Smooth muscle cell (in vitro differentiated cells): ENCODE measurements around the gene RNF8. TPM values are rescaled to one million over a fixed set of nuclear protein-coding genes. Genes with fewer than 3 reads are reported as not detected.

ENCODE experiments used
- DNase-seq: peaks from one replicate; lab custom pipeline; 2025; ENCODE audit not compliant: unreplicated experiment; lab: John Stamatoyannopoulos, UW
- H2AFZ ChIP-seq: fragments of 200-600 bp; sonication (generic); 2 replicates; pipeline ENCODE4 v1.6.0; 2016; ENCODE audit warnings: antibody characterized with exemption, low read depth, mild to moderate bottlenecking
- H3F3A ChIP-seq: fragments of 200-600 bp; sonication (generic); 2 replicates; pipeline ENCODE4 v1.6.0; 2017; ENCODE audit warnings: antibody characterized with exemption, low read depth
- H3K27ac ChIP-seq: fragments of 200-600 bp; sonication (generic); 2 replicates; pipeline ENCODE4 v1.5.1; 2016; ENCODE audit warnings: low read depth, mild to moderate bottlenecking
- H3K27me3 ChIP-seq: fragments of 200-600 bp; sonication (generic); 2 replicates; pipeline ENCODE4 v1.6.1; 2016; ENCODE audit warnings: low read depth, mild to moderate bottlenecking
- H3K36me3 ChIP-seq: fragments of 200-600 bp; sonication (generic); 2 replicates; pipeline ENCODE4 v1.5.1; 2016; ENCODE audit warnings: low read depth
- H3K4me1 ChIP-seq: fragments of 200-600 bp; sonication (generic); 2 replicates; pipeline ENCODE4 v1.5.1; 2016; ENCODE audit warnings: low read depth
- H3K4me2 ChIP-seq: fragments of 200-600 bp; sonication (generic); 2 replicates; pipeline ENCODE4 v1.6.0; 2016; ENCODE audit warnings: mild to moderate bottlenecking
- H3K4me3 ChIP-seq: fragments of 200-600 bp; sonication (generic); 2 replicates; pipeline ENCODE4 v1.5.1; 2016; ENCODE audit warnings: mild to moderate bottlenecking
- H3K79me2 ChIP-seq: fragments of 200-600 bp; sonication (generic); 2 replicates; pipeline ENCODE4 v1.6.0; 2016; ENCODE audit warnings: low read depth, mild to moderate bottlenecking
- H3K9ac ChIP-seq: fragments of 200-600 bp; sonication (generic); 2 replicates; pipeline ENCODE4 v1.6.0; 2016; ENCODE audit warnings: low read depth
- H3K9me3 ChIP-seq: fragments of 200-600 bp; sonication (generic); replicated peaks from 2 replicates; pipeline ENCODE4 v1.5.1; 2016; ENCODE audit warnings: low read depth
- H4K20me1 ChIP-seq: fragments of 200-600 bp; sonication (generic); 2 replicates; pipeline ENCODE4 v1.6.0; 2016; ENCODE audit warnings: low read depth
- WGBS: methylation state at CpG from one replicate; pipeline ENCODE4 v1.1.7; 2016; ENCODE audit warnings: low lambda C conversion rate; 5-methylcytosine and 5-hydroxymethylcytosine counted together
- polyA plus RNA-seq: library from polyadenylated mRNA; unstranded; fragments of >200 nt; fragmentation: Nextera tagmentation; extraction: Ambion mirVana; gene quantifications from 2 replicates; pipeline ENCODE4 v1.2.1, GENCODE V29; 2016
- total RNA-seq: library from RNA; depleted of rRNA; stranded (reverse); fragments of >200 nt; gene quantifications from 2 replicates; pipeline ENCODE4 v1.2.3, GENCODE V29; 2014
- TF ChIP-seq, protein P1 (sequence below): fragments of 200-600 bp; sonication (generic); IDR thresholded peaks from 2 replicates; pipeline ENCODE4 v1.5.1; 2017; ENCODE audit warnings: borderline replicate concordance, mild to moderate bottlenecking, antibody characterized with exemption; ENCODE audit not compliant: insufficient read depth, poor library complexity, severe bottlenecking

RNF8 gene
- total and polyA plus RNA-seq, 2 experiments from 2014 or later = 16.7 to 23.6 TPM

DNA sequence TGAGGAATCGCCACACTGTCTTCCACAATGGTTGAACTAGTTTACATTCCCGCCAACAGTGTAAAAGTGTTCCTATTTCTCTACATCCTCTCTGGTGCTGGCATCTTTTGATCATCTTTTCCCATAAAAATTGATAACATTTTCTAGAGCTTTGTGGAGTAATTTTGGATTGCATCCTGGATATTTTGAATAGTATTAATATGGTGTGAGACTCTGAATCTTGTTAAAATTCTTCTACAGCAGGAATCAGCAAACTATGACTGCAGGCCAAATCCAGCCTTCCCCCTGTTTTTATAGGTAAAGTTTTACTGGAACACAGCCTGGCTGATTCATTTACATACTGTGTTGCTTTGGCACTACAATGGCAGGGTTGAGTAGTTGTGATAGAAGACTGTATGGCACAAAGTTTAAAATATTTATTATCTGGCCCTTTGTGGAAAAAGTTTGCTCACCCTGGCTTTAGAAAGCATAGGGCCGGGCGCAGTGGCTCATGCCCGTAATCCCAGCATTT is 15.0 kb upstream of the RNF8 start:
- Histone ChIP-seq H3F3A (no peaks in the 10 kb centered on the region), H3K4me1 (no peaks in the 10 kb centered on the region), H3K79me2 (no peaks in the 10 kb centered on the region), H3K9me3 (no peaks in the 10 kb centered on the region), H3K36me3 (no peaks in the 10 kb centered on the region), H3K4me3 (no peak overlapping the region), H3K4me2 (no peak overlapping the region), H3K27ac (no peak overlapping the region), H3K27me3 (peaks cover 6% of the 10 kb centered on the region), H4K20me1 (no peaks in the 10 kb centered on the region), H2AFZ (no peak overlapping the region), H3K9ac (no peak overlapping the region)
- no peak for DNase-seq
- TF ChIP-seq, protein P1, sequence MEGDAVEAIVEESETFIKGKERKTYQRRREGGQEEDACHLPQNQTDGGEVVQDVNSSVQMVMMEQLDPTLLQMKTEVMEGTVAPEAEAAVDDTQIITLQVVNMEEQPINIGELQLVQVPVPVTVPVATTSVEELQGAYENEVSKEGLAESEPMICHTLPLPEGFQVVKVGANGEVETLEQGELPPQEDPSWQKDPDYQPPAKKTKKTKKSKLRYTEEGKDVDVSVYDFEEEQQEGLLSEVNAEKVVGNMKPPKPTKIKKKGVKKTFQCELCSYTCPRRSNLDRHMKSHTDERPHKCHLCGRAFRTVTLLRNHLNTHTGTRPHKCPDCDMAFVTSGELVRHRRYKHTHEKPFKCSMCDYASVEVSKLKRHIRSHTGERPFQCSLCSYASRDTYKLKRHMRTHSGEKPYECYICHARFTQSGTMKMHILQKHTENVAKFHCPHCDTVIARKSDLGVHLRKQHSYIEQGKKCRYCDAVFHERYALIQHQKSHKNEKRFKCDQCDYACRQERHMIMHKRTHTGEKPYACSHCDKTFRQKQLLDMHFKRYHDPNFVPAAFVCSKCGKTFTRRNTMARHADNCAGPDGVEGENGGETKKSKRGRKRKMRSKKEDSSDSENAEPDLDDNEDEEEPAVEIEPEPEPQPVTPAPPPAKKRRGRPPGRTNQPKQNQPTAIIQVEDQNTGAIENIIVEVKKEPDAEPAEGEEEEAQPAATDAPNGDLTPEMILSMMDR = no peak
- WGBS = 98% methylated on average over 5 of the region's 5 CpGs

DNA sequence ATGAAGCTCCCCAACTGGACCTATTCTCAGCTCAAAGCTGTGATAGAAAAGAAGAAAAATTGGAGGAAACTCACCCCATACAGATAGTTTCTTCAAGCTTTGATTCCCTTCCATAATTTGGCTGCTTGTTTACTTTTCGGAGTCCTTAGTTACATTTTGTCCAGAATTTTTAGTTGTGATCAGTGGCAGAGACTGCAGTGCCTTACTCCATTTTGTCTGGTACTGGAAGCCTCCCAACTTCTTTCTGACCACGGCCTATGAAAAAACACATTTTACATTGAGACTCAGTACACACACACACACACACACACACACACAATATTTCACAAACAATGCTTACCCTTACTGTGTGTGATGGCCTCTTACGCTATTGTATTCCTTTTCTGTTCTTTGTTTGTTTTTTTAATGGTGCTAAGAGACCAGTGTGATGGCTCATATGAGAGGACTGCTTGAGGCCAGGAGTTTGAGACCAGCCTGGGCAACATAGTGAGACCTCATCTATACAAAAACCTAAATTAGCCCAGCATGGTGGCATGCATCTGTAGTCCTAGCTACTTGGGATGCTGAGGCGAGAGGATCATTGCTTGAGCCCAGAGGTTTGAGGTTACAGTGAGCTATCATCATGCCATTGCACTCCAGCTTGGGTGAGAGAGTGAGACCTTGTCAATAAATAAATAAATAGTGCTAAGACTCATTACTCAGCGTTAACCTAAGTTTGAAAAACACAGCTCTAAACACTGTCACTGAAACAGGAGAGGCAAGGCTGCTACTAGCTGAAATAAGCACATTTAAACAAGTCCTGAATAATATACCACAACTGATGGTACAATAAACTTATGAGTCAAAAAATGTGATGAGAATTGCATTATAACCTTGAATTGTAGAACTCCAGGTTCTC is 13.8 kb upstream of the RNF8 start:
- no peak overlapping the region for H3K27ac ChIP-seq
- H3K9me3 ChIP-seq = no peaks in the 10 kb centered on the region
- H3F3A ChIP-seq = no peaks in the 10 kb centered on the region
- no peak overlapping the region for H3K4me2 ChIP-seq
- DNase-seq = no peak
- no peak overlapping the region for H3K9ac ChIP-seq
- H4K20me1 ChIP-seq = no peaks in the 10 kb centered on the region
- TF ChIP-seq, protein P1 = no peak
- no peaks in the 10 kb centered on the region for H3K79me2 ChIP-seq
- no peak overlapping the region for H3K4me3 ChIP-seq
- peaks cover 6% of the 10 kb centered on the region for H3K27me3 ChIP-seq
- no peak overlapping the region for H2AFZ ChIP-seq
- no peaks in the 10 kb centered on the region for H3K36me3 ChIP-seq
- 97% methylated on average over 5 of the region's 5 CpGs for WGBS
- no peaks in the 10 kb centered on the region for H3K4me1 ChIP-seq

- Histone ChIP-seq H3K36me3 (no peaks in the 10 kb centered on the region), H3K4me1 (no peaks in the 10 kb centered on the region), H4K20me1 (no peaks in the 10 kb centered on the region), H3K4me2 (no peak overlapping the region), H3K9ac (no peak overlapping the region), H3K27ac (no peak overlapping the region), H3K27me3 (peaks cover 6% of the 10 kb centered on the region), H3K79me2 (no peaks in the 10 kb centered on the region), H2AFZ (no peak overlapping the region), H3F3A (no peaks in the 10 kb centered on the region), H3K9me3 (no peaks in the 10 kb centered on the region), H3K4me3 (no peak overlapping the region)
- WGBS = 93% methylated on average over 4 of the region's 4 CpGs
- TF ChIP-seq, protein P1 = no peak
- no peak for DNase-seq
These were observed 13.2 kb upstream of the RNF8 start for GRCh38 chr6:37340639-37340943.
